DOHH2 (cell line): Measurements from ENCODE around the gene N4BP2.

Experiments
- EZH2phosphoT487 ChIP-seq: fragments of 200-600 bp; sonication (generic); IDR thresholded peaks from 2 replicates; pipeline ENCODE4 v1.6.1; 2017; ENCODE audit warnings: borderline replicate concordance, mild to moderate bottlenecking, antibody characterized with exemption, low read length, moderate library complexity, mixed read lengths
- TF ChIP-seq, protein P1 (sequence below): fragments of 200-600 bp; sonication (generic); IDR thresholded peaks from one replicate; pipeline ENCODE4 v1.5.1; 2014; ENCODE audit warnings: antibody characterized with exemption, mild to moderate bottlenecking, low read depth, low read length; ENCODE audit not compliant: poor library complexity, severe bottlenecking

DNA sequence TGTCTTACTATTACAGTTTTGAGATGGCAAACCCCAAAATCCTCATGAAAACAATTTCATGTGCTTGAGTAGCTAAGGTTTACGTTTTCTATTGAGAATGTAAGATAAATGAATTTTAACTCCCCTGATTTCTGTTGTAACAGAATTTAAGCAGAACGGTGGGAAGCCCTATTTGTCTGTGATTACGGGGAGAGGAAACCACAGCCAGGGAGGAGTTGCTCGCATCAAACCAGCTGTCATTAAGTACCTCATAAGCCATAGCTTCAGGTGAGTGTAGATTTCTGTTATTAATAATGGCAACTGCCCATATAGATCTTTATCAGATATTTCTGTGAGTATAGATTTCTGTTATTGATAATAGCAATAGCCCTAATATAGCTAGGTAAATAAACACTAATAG is 96.0 kb downstream of the N4BP2 start:
- TF ChIP-seq, protein P1, sequence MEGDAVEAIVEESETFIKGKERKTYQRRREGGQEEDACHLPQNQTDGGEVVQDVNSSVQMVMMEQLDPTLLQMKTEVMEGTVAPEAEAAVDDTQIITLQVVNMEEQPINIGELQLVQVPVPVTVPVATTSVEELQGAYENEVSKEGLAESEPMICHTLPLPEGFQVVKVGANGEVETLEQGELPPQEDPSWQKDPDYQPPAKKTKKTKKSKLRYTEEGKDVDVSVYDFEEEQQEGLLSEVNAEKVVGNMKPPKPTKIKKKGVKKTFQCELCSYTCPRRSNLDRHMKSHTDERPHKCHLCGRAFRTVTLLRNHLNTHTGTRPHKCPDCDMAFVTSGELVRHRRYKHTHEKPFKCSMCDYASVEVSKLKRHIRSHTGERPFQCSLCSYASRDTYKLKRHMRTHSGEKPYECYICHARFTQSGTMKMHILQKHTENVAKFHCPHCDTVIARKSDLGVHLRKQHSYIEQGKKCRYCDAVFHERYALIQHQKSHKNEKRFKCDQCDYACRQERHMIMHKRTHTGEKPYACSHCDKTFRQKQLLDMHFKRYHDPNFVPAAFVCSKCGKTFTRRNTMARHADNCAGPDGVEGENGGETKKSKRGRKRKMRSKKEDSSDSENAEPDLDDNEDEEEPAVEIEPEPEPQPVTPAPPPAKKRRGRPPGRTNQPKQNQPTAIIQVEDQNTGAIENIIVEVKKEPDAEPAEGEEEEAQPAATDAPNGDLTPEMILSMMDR = no peak
- no peak for TF ChIP-seq EZH2phosphoT487
